Kidney (tissue), 22 donors: ENCODE results near the gene DHX40. TPM values are rescaled to one million over a fixed set of nuclear protein-coding genes. Genes with fewer than 3 reads are reported as not detected.

Experiments
- DNase-seq, 5 donors: peaks; one replicate each; pipeline ENCODE4 v3.0.0-alpha.2; 2013 to 2020
- FAIRE-seq: peaks from 2 replicates; lab custom pipeline; 2012; peaks lifted over from hg19 to GRCh38; lab: Jason Lieb, UNC
- H3K27ac ChIP-seq, 2 donors: one replicate each; pipeline ENCODE4 v1.7.0; 2013; ENCODE audit warnings: low read depth in 2 of 2, low read length in 2 of 2, inconsistent platforms in 1 of 2
- H3K27me3 ChIP-seq: one replicate; pipeline ENCODE4 v1.7.1; 2013; ENCODE audit warnings: low read length, inconsistent platforms; ENCODE audit not compliant: control insufficient read depth, insufficient read depth
- H3K36me3 ChIP-seq, 3 donors: one replicate each; pipeline versions ENCODE4 v1.7.0 to v1.7.1; 2013; ENCODE audit warnings: low read length in 3 of 3, control low read depth in 1 of 3, inconsistent platforms in 1 of 3; ENCODE audit not compliant: insufficient read depth in 3 of 3, control insufficient read depth in 2 of 3
- H3K4me1 ChIP-seq, 3 donors: one replicate each; pipeline versions ENCODE4 v1.7.0 to v1.7.1; 2013; ENCODE audit warnings: low read length in 3 of 3, inconsistent platforms in 1 of 3, low read depth in 1 of 3; ENCODE audit not compliant: control insufficient read depth in 2 of 3, insufficient read depth in 2 of 3
- H3K4me3 ChIP-seq, 3 donors: one replicate each; pipeline versions ENCODE4 v1.7.0 to v1.8.1; 2013; ENCODE audit warnings: low read length in 3 of 3, control low read depth in 1 of 3, inconsistent platforms in 1 of 3
- H3K9ac ChIP-seq, 3 donors: one replicate each; pipeline versions ENCODE4 v1.7.0 to v1.7.1; 2013; ENCODE audit warnings: low read length in 3 of 3, control low read depth in 1 of 3, inconsistent platforms in 1 of 3
- H3K9me3 ChIP-seq, 3 donors: one replicate each; pipeline versions ENCODE4 v1.7.0 to v1.7.1; 2013; ENCODE audit warnings: low read length in 3 of 3, control low read depth in 1 of 3, inconsistent platforms in 1 of 3; ENCODE audit not compliant: control insufficient read depth in 2 of 3, insufficient read depth in 1 of 3
- CTCF ChIP-seq: IDR thresholded peaks from 3 replicates; pipeline ENCODE4 v1.5.1; 2012; ENCODE audit warnings: mild to moderate bottlenecking, moderate library complexity, borderline replicate concordance; ENCODE audit not compliant: insufficient read depth; ENCODE audit errors: extremely low read depth
- intact Hi-C: fragments of 100-400 bp; cut with DNase I; formaldehyde crosslinking; loops from one replicate; pipeline ENCODE4 v1.11.1; 2022
- long read RNA-seq, 10 donors: library from polyadenylated mRNA in 1 of 10; unstranded in 1 of 10; transcript quantifications; one replicate each; pipeline ENCODE4 v2.0.0 and lab custom pipeline, GENCODE V29; 2021 to 2026
- polyA plus RNA-seq: library from polyadenylated mRNA; stranded (reverse); fragments of 350-450 nt; fragmentation: Illumina TruSeq; extraction: RNeasy Lipid Tissue Mini Kit (QIAGEN cat#74804); gene quantifications from one replicate; pipeline ENCODE4 v1.2.3, GENCODE V29; 2014; ENCODE audit warnings: low read depth, low replicate concordance; ENCODE audit not compliant: insufficient read depth
- total RNA-seq: library from RNA; stranded (reverse); fragmentation: NEBNext Ultra II Directional; extraction: Animal tissue kit (Norgen Biotek cat#: 25700); gene quantifications from one replicate; pipeline ENCODE4 v1.2.1, GENCODE V29; 2021
- donor health status: control.
- donor health status: control.
- donor health status: control.
- donor health status: control.
- donor health status: control.
- donor health status: DM: yes; HTN: yes; CAD: no.
- donor health status: Normal renal cell carcinoma (clear cell type).

Gene DHX40
- total RNA-seq (41.4 TPM), polyA plus RNA-seq (23.8 TPM)
- long read RNA-seq, donor 1, transcript DHX40-201 (18 exons, 3,660 nt) = major isoform, 6 of 46 reads
- long read RNA-seq, donor 1, partial matches to known transcripts = 39 of 46 reads
- long read RNA-seq, donor 1, other reads (novel, unspliced or antisense) = 0 of 46 reads
- long read RNA-seq, donor 2, transcript DHX40-201 (18 exons, 3,660 nt) = major isoform, 12 of 13 reads
- long read RNA-seq, donor 2, partial matches to known transcripts = 0 of 13 reads
- long read RNA-seq, donor 2, other reads (novel, unspliced or antisense) = 0 of 13 reads
- long read RNA-seq, donor 3, transcript DHX40-201 (18 exons, 3,660 nt) = major isoform, 13 of 51 reads
- long read RNA-seq, donor 3, partial matches to known transcripts = 37 of 51 reads
- long read RNA-seq, donor 3, other reads (novel, unspliced or antisense) = 0 of 51 reads
- long read RNA-seq, donor 4, transcript DHX40-201 (18 exons, 3,660 nt) = major isoform, 5 of 5 reads
- long read RNA-seq, donor 4, partial matches to known transcripts = 0 of 5 reads
- long read RNA-seq, donor 4, other reads (novel, unspliced or antisense) = 0 of 5 reads
- long read RNA-seq, donor 5 = 0 reads
- long read RNA-seq, donor 6, transcript DHX40-201 (18 exons, 3,660 nt) = major isoform, 14 of 33 reads
- long read RNA-seq, donor 6, partial matches to known transcripts = 17 of 33 reads
- long read RNA-seq, donor 6, other reads (novel, unspliced or antisense) = 0 of 33 reads
- long read RNA-seq, donor 7, transcript DHX40-201 (18 exons, 3,660 nt) = major isoform, 31 of 41 reads
- long read RNA-seq, donor 7, partial matches to known transcripts = 2 of 41 reads
- long read RNA-seq, donor 7, other reads (novel, unspliced or antisense) = 8 of 41 reads
- long read RNA-seq, donor 8, transcript DHX40-201 (18 exons, 3,660 nt) = major isoform, 6 of 7 reads
- long read RNA-seq, donor 8, partial matches to known transcripts = 0 of 7 reads
- long read RNA-seq, donor 8, other reads (novel, unspliced or antisense) = 0 of 7 reads
- long read RNA-seq, donor 9, partial matches to known transcripts = 0 of 4 reads
- long read RNA-seq, donor 9, other reads (novel, unspliced or antisense) = 0 of 4 reads
- long read RNA-seq, donor 10, transcript DHX40-201 (18 exons, 3,660 nt) = major isoform, 5 of 32 reads
- long read RNA-seq, donor 10, partial matches to known transcripts = 27 of 32 reads
- long read RNA-seq, donor 10, other reads (novel, unspliced or antisense) = 0 of 32 reads

- intact Hi-C loops = no loop called here
- TF ChIP-seq CTCF = no peak
- Histone ChIP-seq H3K4me1 (peaks cover 0 to 7% (median 3%) of the 10 kb centered on the region in 3 donors), H3K36me3 (no peaks in the 10 kb centered on the region), H3K9ac (peak within 1 kb of the TSS; percentile 0 to 92 (median 73)), H3K9me3 (no peaks in the 10 kb centered on the region), H3K27me3 (no peaks in the 10 kb centered on the region), H3K27ac (peak within 1 kb of the TSS; percentile 51 to 61), H3K4me3 (peak within 1 kb of the TSS; percentile 68 to 97 (median 86))
- FAIRE-seq (no peak), DNase-seq (peak; percentile 96 to 98 (median 97))
These were observed at the start of gene DHX40 for GRCh38 chr17:59565171-59565958. DHX40 (plus strand) TSS chr17:59565610; CDS start chr17:59565672, 62 bp downstream.

- intact Hi-C loops = no loop called here
- peaks cover 3 to 7% (median 4%) of the 10 kb centered on the region in 3 donors for H3K4me1 ChIP-seq
- H3K27ac ChIP-seq = no peak overlapping the region
- no peaks in the 10 kb centered on the region for H3K9me3 ChIP-seq
- H3K4me3 ChIP-seq = no peak overlapping the region
- no peak for TF ChIP-seq CTCF
- DNase-seq (no peak), FAIRE-seq (no peak)
- H3K9ac ChIP-seq = no peak overlapping the region
- H3K36me3 ChIP-seq = no peaks in the 10 kb centered on the region
- no peaks in the 10 kb centered on the region for H3K27me3 ChIP-seq
These were observed 49.0 kb upstream of the DHX40 start for GRCh38 chr17:59516451-59516850.

GRCh38 chr17:59519132-59519531, 46.3 kb upstream of the DHX40 start:
- H3K9ac ChIP-seq = no peak overlapping the region
- no peak overlapping the region for H3K27ac ChIP-seq
- peaks cover 3 to 7% (median 4%) of the 10 kb centered on the region in 3 donors for H3K4me1 ChIP-seq
- H3K9me3 ChIP-seq = no peaks in the 10 kb centered on the region
- no peaks in the 10 kb centered on the region for H3K36me3 ChIP-seq
- H3K4me3 ChIP-seq = no peak overlapping the region
- FAIRE-seq (no peak), DNase-seq (no peak)
- intact Hi-C loops = no loop called here
- no peaks in the 10 kb centered on the region for H3K27me3 ChIP-seq
- no peak for TF ChIP-seq CTCF
